Endodermal cell (in vitro differentiated cells): Measurements from ENCODE around the gene PINK1. TPM values are rescaled to one million over a fixed set of nuclear protein-coding genes. Genes with fewer than 3 reads are reported as not detected.

Experiments used
- DNase-seq: peaks from one replicate; pipeline ENCODE4 v3.0.0-alpha.2; 2017
- H3K27ac ChIP-seq: 2 replicates; pipeline ENCODE4 v1.5.1; 2013; ENCODE audit warnings: mild to moderate bottlenecking, low read depth, low read length, moderate library complexity
- H3K27me3 ChIP-seq: 2 replicates; pipeline ENCODE4 v1.6.1; 2013; ENCODE audit warnings: mild to moderate bottlenecking, low read length, moderate library complexity; ENCODE audit not compliant: insufficient read depth, control insufficient read depth, poor library complexity, severe bottlenecking
- H3K36me3 ChIP-seq: 2 replicates; pipeline ENCODE4 v1.7.0; 2013; ENCODE audit warnings: mild to moderate bottlenecking, low read length, moderate library complexity; ENCODE audit not compliant: control insufficient read depth, insufficient read depth
- H3K4me1 ChIP-seq: one replicate; pipeline ENCODE4 v1.7.0; 2013; ENCODE audit warnings: low read length; ENCODE audit not compliant: control insufficient read depth, insufficient read depth
- H3K4me3 ChIP-seq: 2 replicates; pipeline ENCODE4 v1.5.1; 2013; ENCODE audit warnings: mild to moderate bottlenecking, low read length, moderate library complexity
- H3K9ac ChIP-seq: 2 replicates; pipeline ENCODE4 v1.6.1; 2013; ENCODE audit warnings: mild to moderate bottlenecking, low read length, moderate library complexity; ENCODE audit not compliant: poor library complexity, severe bottlenecking; ENCODE audit errors: extremely low read depth
- H3K9me3 ChIP-seq: 2 replicates; pipeline ENCODE4 v1.6.1; 2013; ENCODE audit warnings: mild to moderate bottlenecking, low read length, moderate library complexity; ENCODE audit not compliant: control insufficient read depth
- H3K27ac Mint-ChIP-seq: 2 replicates; pipeline ENCODE4 v1.8.0; 2020; ENCODE audit warnings: mixed read lengths
- H3K27me3 Mint-ChIP-seq: 2 replicates; pipeline ENCODE4 v1.8.0; 2021; ENCODE audit warnings: mild to moderate bottlenecking, mixed read lengths; ENCODE audit not compliant: insufficient read depth
- H3K36me3 Mint-ChIP-seq: 2 replicates; pipeline ENCODE4 v1.8.0; 2020; ENCODE audit warnings: low read depth, mixed read lengths
- H3K4me1 Mint-ChIP-seq: 2 replicates; pipeline ENCODE4 v1.8.0; 2020; ENCODE audit warnings: mixed read lengths
- H3K4me3 Mint-ChIP-seq: 2 replicates; pipeline ENCODE4 v1.8.0; 2020; ENCODE audit warnings: mild to moderate bottlenecking, moderate library complexity, mixed read lengths
- H3K9me3 Mint-ChIP-seq: 2 replicates; pipeline ENCODE4 v1.8.0; 2020; ENCODE audit warnings: mild to moderate bottlenecking, mixed read lengths
- CTCF ChIP-seq: fragments of 200-600 bp; sonication (generic); conservative IDR thresholded peaks from 2 replicates; pipeline ENCODE4 v1.5.0; 2021; ENCODE audit warnings: antibody characterized with exemption, mild to moderate bottlenecking
- WGBS, 2 experiments: methylation state at CpG; one replicate each; pipeline versions ENCODE4 v1.1.5 to v1.1.7; 2013; ENCODE audit warnings: missing lambda C conversion rate in 2 of 2, mixed read lengths in 1 of 2; ENCODE audit not compliant: insufficient coverage in 1 of 2, insufficient read length in 1 of 2; 5-methylcytosine and 5-hydroxymethylcytosine counted together
- total RNA-seq, 2 donors: library from RNA; stranded (reverse); fragmentation: NEBNext Ultra II Directional in 1 of 2; extraction: Animal tissue kit (Norgen Biotek cat#: 25700) in 1 of 2; gene quantifications; 2 replicates in 1 of 2; 3 replicates in 1 of 2; pipeline ENCODE4 v1.2.1, GENCODE V29; 2021

Gene PINK1
- total RNA-seq, 2 donors from 2014 or later: 26.3 to 27.7 TPM

GRCh38 chr1:20590306-20590777 lies 42.9 kb upstream of the PINK1 start:
- H3K27ac ChIP-seq: no peak overlapping the region
- H3K4me1 ChIP-seq: peaks cover 11% of the 10 kb centered on the region
- DNase-seq: no peak
- H3K9me3 Mint-ChIP-seq: no peaks in the 10 kb centered on the region
- H3K4me3 ChIP-seq: peak overlapping the region; percentile 66
- H3K27me3 ChIP-seq: peaks cover 5% of the 10 kb centered on the region
- no peaks in the 10 kb centered on the region for H3K36me3 ChIP-seq
- peak overlapping the region; percentile 60 for H3K4me3 Mint-ChIP-seq
- peaks cover 3% of the 10 kb centered on the region for H3K27me3 Mint-ChIP-seq
- WGBS, 2 experiments: 53 to 70% methylated on average over 3 to 6 of the region's 7 CpGs
- H3K27ac Mint-ChIP-seq: peak overlapping the region; percentile 82
- no peak for TF ChIP-seq CTCF
- no peaks in the 10 kb centered on the region for H3K36me3 Mint-ChIP-seq
- H3K9ac ChIP-seq: no peak overlapping the region
- H3K9me3 ChIP-seq: no peaks in the 10 kb centered on the region
- H3K4me1 Mint-ChIP-seq: peaks cover 28% of the 10 kb centered on the region

GRCh38 chr1:20593756-20594155 lies 39.5 kb upstream of the PINK1 start:
- WGBS, 2 experiments: 91 to 98% methylated on average over 5 of the region's 5 CpGs
- Histone ChIP-seq H3K4me3 (no peak overlapping the region), H3K27ac (no peak overlapping the region), H3K9me3 (no peaks in the 10 kb centered on the region), H3K4me1 (peaks cover 11% of the 10 kb centered on the region), H3K36me3 (no peaks in the 10 kb centered on the region), H3K9ac (no peak overlapping the region), H3K27me3 (peaks cover under 1% of the 10 kb centered on the region)
- no peak for DNase-seq
- Mint-ChIP-seq H3K4me1 (peaks cover 23% of the 10 kb centered on the region), H3K9me3 (no peaks in the 10 kb centered on the region), H3K27ac (no peak overlapping the region), H3K36me3 (no peaks in the 10 kb centered on the region), H3K4me3 (no peak overlapping the region), H3K27me3 (peaks cover under 1% of the 10 kb centered on the region)
- no peak for TF ChIP-seq CTCF

- WGBS, 2 experiments: 92% methylated on average over 13 to 14 of the region's 14 CpGs
- no peak for DNase-seq
- no peak overlapping the region for H3K9ac ChIP-seq
Measured at GRCh38 chr1:20594746-20595145, 38.5 kb upstream of the PINK1 start.

More at GRCh38 chr1:20594746-20595145, 38.5 kb upstream of the PINK1 start:
- no peaks in the 10 kb centered on the region for H3K27me3 Mint-ChIP-seq
- H3K27ac ChIP-seq: no peak overlapping the region
- H3K36me3 ChIP-seq: no peaks in the 10 kb centered on the region
- peaks cover 13% of the 10 kb centered on the region for H3K4me1 Mint-ChIP-seq
- H3K27me3 ChIP-seq: no peaks in the 10 kb centered on the region
- no peaks in the 10 kb centered on the region for H3K9me3 Mint-ChIP-seq
- H3K4me3 Mint-ChIP-seq: no peak overlapping the region
- H3K36me3 Mint-ChIP-seq: peaks cover 3% of the 10 kb centered on the region
- no peaks in the 10 kb centered on the region for H3K9me3 ChIP-seq
- H3K4me1 ChIP-seq: peaks cover 11% of the 10 kb centered on the region
- no peak for TF ChIP-seq CTCF
- H3K27ac Mint-ChIP-seq: no peak overlapping the region
- H3K4me3 ChIP-seq: no peak overlapping the region
